GM19238 (cell line): ENCODE data around the gene ID4.

Experiments
- DNase-seq: peaks from one replicate; pipeline ENCODE4 v3.0.0; 2011; ENCODE audit warnings: low spot score; ENCODE audit not compliant: insufficient read length

Gene ID4

GRCh38 chr6:19857139-19857538, 20.0 kb downstream of the ID4 start:
- no peak for DNase-seq

GRCh38 chr6:19857703-19858102, 20.5 kb downstream of the ID4 start:
- DNase-seq: no peak

- no peak for DNase-seq
Observed at GRCh38 chr6:19860235-19860877, 23.2 kb downstream of the ID4 start.

- DNase-seq: no peak
Observed at GRCh38 chr6:19864285-19864684, 27.1 kb downstream of the ID4 start.

- no peak for DNase-seq
Observed at GRCh38 chr6:19865178-19865577, 28.0 kb downstream of the ID4 start.

- no peak for DNase-seq
Observed at GRCh38 chr6:19866173-19866984, 29.2 kb downstream of the ID4 start.

- DNase-seq: no peak
Observed at GRCh38 chr6:19866985-19867627, 29.9 kb downstream of the ID4 start.

- DNase-seq: no peak
Observed at GRCh38 chr6:19869464-19869863, 32.3 kb downstream of the ID4 start.

- DNase-seq: no peak
Observed at GRCh38 chr6:19870322-19870721, 33.2 kb downstream of the ID4 start.

- no peak for DNase-seq
Observed at GRCh38 chr6:19873031-19873430, 35.9 kb downstream of the ID4 start.

GRCh38 chr6:19876672-19877071, 39.5 kb downstream of the ID4 start:
- no peak for DNase-seq

GRCh38 chr6:19879663-19880062, 42.5 kb downstream of the ID4 start:
- no peak for DNase-seq

GRCh38 chr6:19880066-19880465, 42.9 kb downstream of the ID4 start:
- DNase-seq: no peak

- DNase-seq: no peak
Observed at GRCh38 chr6:19891451-19891850, 54.3 kb downstream of the ID4 start.
